K562 (cell line): ENCODE results near the gene KCNG3. TPM values are rescaled to one million over a fixed set of nuclear protein-coding genes. Genes with fewer than 3 reads are reported as not detected.

Experiments used
- ATAC-seq: fragments of 200-7000 bp; cut with Tn5 transposase; 3 replicates; pipeline ENCODE4 v1.9.1; 2020; ENCODE audit warnings: moderate library complexity
- BruUV-seq: library from RNA; stranded (reverse); fragments of 400-500 nt; replicated peaks from 2 replicates; lab custom pipeline; 2021; lab: Mats Ljungman, UMichigan
- CTCF ChIA-PET: fragments of 300-600 bp; formaldehyde crosslinking; extraction: SDS; loops from one replicate; lab custom pipeline; 2021; ENCODE audit warnings: low intra/inter-chr PET ratio; lab: Yijun Ruan, JAX
- POLR2A ChIA-PET: fragments of 300-600, 350-650 bp; sonication (Branson Sonifier 250); formaldehyde crosslinking; extraction: SDS; loops from one replicate; lab custom pipeline; 2021; ENCODE audit warnings: antibody characterized with exemption, inconsistent platforms; lab: Yijun Ruan, JAX
- DNase-seq, 4 experiments: peaks; one replicate each; pipeline versions ENCODE4 v3.0.0 to v3.0.0-alpha.2; 2011 to 2018; ENCODE audit warnings: low spot score in 3 of 4, mixed read lengths in 3 of 4; ENCODE audit errors: extremely low read depth in 1 of 4
- FAIRE-seq: peaks from 2 replicates; lab custom pipeline; 2011; peaks lifted over from hg19 to GRCh38; lab: Jason Lieb, UNC
- H2AFZ ChIP-seq: 2 replicates; pipeline ENCODE4 v1.6.0; 2011; ENCODE audit warnings: low read depth, low read length, control low read depth, inconsistent platforms
- H3K27ac ChIP-seq: fragments of 200-600 bp; 3 replicates; pipeline ENCODE4 v1.8.0; 2011; ENCODE audit warnings: low read depth, mild to moderate bottlenecking, control low read depth, inconsistent platforms, low read length, moderate library complexity, mixed read lengths; ENCODE audit errors: extremely low read depth
- H3K27me3 ChIP-seq, 2 experiments: fragments of 300-600 bp in 1 of 2; 2 replicates in 1 of 2; 3 replicates in 1 of 2; pipeline versions ENCODE4 v1.6.0 to v1.8.0; 2011; ENCODE audit warnings: inconsistent platforms in 2 of 2, low read length in 2 of 2, mild to moderate bottlenecking in 1 of 2, mixed read lengths in 1 of 2, moderate library complexity in 1 of 2; ENCODE audit not compliant: control insufficient read depth in 2 of 2, insufficient read depth in 2 of 2
- H3K36me3 ChIP-seq: fragments of 300-600 bp; 3 replicates; pipeline ENCODE4 v1.8.0; 2011; ENCODE audit warnings: mild to moderate bottlenecking, low read length, inconsistent platforms; ENCODE audit not compliant: control insufficient read depth, insufficient read depth
- H3K4me1 ChIP-seq, 2 experiments: fragments of 200-600 bp in 1 of 2; replicated peaks in 1 of 2; 2 replicates in 1 of 2; 3 replicates in 1 of 2; pipeline versions ENCODE4 v1.5.1 to v1.8.0; 2011; ENCODE audit warnings: inconsistent platforms in 2 of 2, low read length in 2 of 2, mild to moderate bottlenecking in 1 of 2, mixed read lengths in 1 of 2, moderate library complexity in 1 of 2; ENCODE audit not compliant: control insufficient read depth in 2 of 2, insufficient read depth in 2 of 2
- H3K4me2 ChIP-seq: 2 replicates; pipeline ENCODE4 v1.6.1; 2011; ENCODE audit warnings: low read length, control low read depth, inconsistent platforms, mixed read lengths; ENCODE audit not compliant: insufficient read depth
- H3K4me3 ChIP-seq: fragments of 200-600 bp; sonication (generic), shearing (Covaris generic); 2 replicates; pipeline ENCODE4 v1.5.1; 2016; ENCODE audit warnings: control low read depth, inconsistent platforms
- H3K79me2 ChIP-seq: fragments of 200-600 bp; 3 replicates; pipeline ENCODE4 v1.8.0; 2011; ENCODE audit warnings: low read length, inconsistent platforms; ENCODE audit not compliant: control insufficient read depth, insufficient read depth
- H3K9ac ChIP-seq, 2 experiments: 2 replicates each; pipeline versions ENCODE4 v1.6.0 to v1.6.1; 2011; ENCODE audit warnings: low read depth in 2 of 2, low read length in 2 of 2, control low read depth in 1 of 2, inconsistent platforms in 1 of 2, mild to moderate bottlenecking in 1 of 2, mixed read lengths in 1 of 2; ENCODE audit not compliant: insufficient read depth in 1 of 2
- H3K9me1 ChIP-seq: one replicate; pipeline ENCODE4 v1.6.0; 2011; ENCODE audit warnings: inconsistent platforms, mild to moderate bottlenecking, low read length, moderate library complexity; ENCODE audit not compliant: control insufficient read depth, insufficient read depth
- H3K9me3 ChIP-seq: replicated peaks from 2 replicates; pipeline ENCODE4 v1.5.1; 2011; ENCODE audit warnings: low read depth, low read length, inconsistent platforms; ENCODE audit not compliant: control insufficient read depth, insufficient read depth
- H4K20me1 ChIP-seq: replicated peaks from 2 replicates; pipeline ENCODE4 v1.6.1; 2011; ENCODE audit warnings: low read length, inconsistent platforms, mixed read lengths; ENCODE audit not compliant: control insufficient read depth, insufficient read depth
- FOXK2 ChIP-seq, 2 experiments: fragments of 450-650 bp; IDR thresholded peaks in 1 of 2; conservative IDR thresholded peaks in 1 of 2; 2 replicates each; pipeline ENCODE4 v1.6.1; 2016; ENCODE audit warnings: low read depth in 2 of 2, mild to moderate bottlenecking in 1 of 2
- GATA2 ChIP-seq: sonication (generic); formaldehyde crosslinking; IDR thresholded peaks from 2 replicates; pipeline ENCODE4 v1.4.0; 2020; ENCODE audit warnings: mild to moderate bottlenecking, missing genetic modification reagents
- MCM5 ChIP-seq: fragments of 450-650 bp; IDR thresholded peaks from 2 replicates; pipeline ENCODE4 v1.6.1; 2016; ENCODE audit warnings: low read depth
- SRSF7 ChIP-seq: fragments of 200-400 bp; formaldehyde crosslinking; optimal IDR thresholded peaks from 2 replicates; pipeline ENCODE3; 2017; ENCODE audit warnings: mild to moderate bottlenecking, low read depth, low read length
- ZBTB1 ChIP-seq: sonication (generic); formaldehyde crosslinking; IDR thresholded peaks from 2 replicates; pipeline ENCODE4 v1.8.1; 2023; ENCODE audit warnings: missing genetic modification reagents, low read depth, mild to moderate bottlenecking, borderline replicate concordance
- ZBTB40 ChIP-seq, 2 experiments: fragments of 450-650 bp in 1 of 2; sonication (generic) in 1 of 2; formaldehyde crosslinking in 1 of 2; IDR thresholded peaks; 2 replicates each; pipeline versions ENCODE4 v1.7.1 to v1.9.0; 2016 to 2022; ENCODE audit warnings: inconsistent platforms in 1 of 2, mild to moderate bottlenecking in 1 of 2, missing genetic modification reagents in 1 of 2
- ZNF41 ChIP-seq: fragments of 250-450 bp; sonication (Bioruptor Pico); conservative IDR thresholded peaks from 2 replicates; pipeline ENCODE4 v1.4.0; 2020; ENCODE audit warnings: mild to moderate bottlenecking
- ZNF518B ChIP-seq: fragments of 250-450 bp; sonication (Bioruptor Pico); IDR thresholded peaks from 2 replicates; pipeline ENCODE4 v1.5.0; 2021; ENCODE audit warnings: mild to moderate bottlenecking, moderate library complexity
- ZNF561 ChIP-seq: fragments of 450-650 bp; formaldehyde crosslinking; conservative IDR thresholded peaks from 2 replicates; pipeline ENCODE4 v1.4.0; 2020; ENCODE audit warnings: mild to moderate bottlenecking, moderate library complexity
- ZNF696 ChIP-seq: fragments of 250-450 bp; sonication (Bioruptor Pico); conservative IDR thresholded peaks from 2 replicates; pipeline ENCODE4 v1.4.0; 2020; ENCODE audit warnings: mild to moderate bottlenecking, moderate library complexity
- WGBS: fragments of 100-300 bp; shearing (Covaris generic); methylation state at CpG from one replicate; pipeline ENCODE4 v1.1.6; 2016; ENCODE audit warnings: low coverage, mixed read lengths; ENCODE audit not compliant: insufficient coverage; ENCODE audit errors: missing lambda C conversion rate; 5-methylcytosine and 5-hydroxymethylcytosine counted together
- in situ Hi-C: fragments of 300-500 bp; cut with MboI; formaldehyde crosslinking; loops from 4 replicates; pipeline ENCODE4 v1.15.0; 2018; ENCODE audit warnings: inconsistent platforms, mixed read lengths
- intact Hi-C: fragments of 100-400 bp; cut with micrococcal nuclease; formaldehyde crosslinking; loops from 2 replicates; pipeline ENCODE4 v1.14.2; 2022
- polyA plus RNA-seq, 8 experiments: library from polyadenylated mRNA; depleted of rRNA in 4 of 8; stranded (reverse) in 5 of 8; unstranded in 3 of 8; fragments of >200 nt; fragmentation: Nextera tagmentation in 2 of 8; fragmentation: Illumina TruSeq in 1 of 8; extraction: Ambion mirVana in 2 of 8; extraction: Trizol in 1 of 8; gene quantifications; 2 replicates each; pipeline versions ENCODE4 v1.2.1 to v1.2.3, GENCODE V29; 2011 to 2014; ENCODE audit warnings: inconsistent platforms in 1 of 8, missing spikeins in 1 of 8
- total RNA-seq, 7 experiments: library from RNA; depleted of rRNA in 6 of 7; stranded (reverse); fragments of >200 nt in 6 of 7; fragmentation: Illumina TruSeq in 2 of 7; extraction: Trizol in 2 of 7; gene quantifications; 2 replicates each; pipeline versions ENCODE4 v1.2.1 to v1.2.3, GENCODE V29; 2011 to 2021; ENCODE audit warnings: low replicate concordance in 1 of 7

The KCNG3 gene
- total and polyA plus RNA-seq, 9 of the 15 experiments (the other 6 are each of a cell fraction or from before 2014, with no cell fraction given), result not detected

- POLR2A ChIA-PET, result interaction anchor here (0.8 kb wide), 1 partner anchor 9 kb away, joined by 3 read pairs; no protein-coding TSS in a partner anchor
- WGBS, result 0% methylated on average over 1 of the region's 5 CpGs
- H3K4me1 ChIP-seq, result peaks cover 0 to under 1% of the 10 kb centered on the region in 2 experiments; a peak in 1 of 5 replicates
Measured at GRCh38 chr2:42488297-42488696, 5.5 kb downstream of the KCNG3 start.

More at GRCh38 chr2:42488297-42488696, 5.5 kb downstream of the KCNG3 start:
- no peak for DNase-seq
- Histone ChIP-seq H3K4me2 (no peak overlapping the region), H4K20me1 (0 out of 2 replicates have a peak, but pooled peaks cover 3% of the 10 kb centered on the region), H3K9me3 (no peaks in the 10 kb centered on the region), H2AFZ (no peak overlapping the region), H3K9me1 (no peaks in the 10 kb centered on the region), H3K4me3 (no peak overlapping the region), H3K27ac (no peak overlapping the region), H3K79me2 (no peaks in the 10 kb centered on the region), H3K9ac (no peak overlapping the region), H3K36me3 (no peaks in the 10 kb centered on the region), H3K27me3 (peaks cover 11 to 17% of the 10 kb centered on the region in 2 experiments; a peak in 4 of 5 replicates)
- TF ChIP-seq GATA2, result no peak
- no peak for TF ChIP-seq ZNF518B (CRISPR knock-in tag)
- no peak for TF ChIP-seq SRSF7
- no peak for TF ChIP-seq ZNF41 (CRISPR knock-in tag)
- TF ChIP-seq ZBTB1, result no peak
- TF ChIP-seq MCM5, result no peak
- TF ChIP-seq ZNF561 (CRISPR knock-in tag), result no peak
- TF ChIP-seq ZBTB40 (IDR thresholded peaks at IDR 0.05), result no peak
- TF ChIP-seq ZBTB40 (CRISPR knock-in tag; IDR thresholded peaks at IDR 0.05), result no peak
- no peak for TF ChIP-seq FOXK2 (conservative IDR thresholded peaks at IDR 0.05 in 1 of 2, IDR thresholded peaks at IDR 0.05 in 1 of 2; ENCODE audit: low read depth in 2 of 2)
- no peak for TF ChIP-seq ZNF696 (CRISPR knock-in tag)
- CTCF ChIA-PET, result no interaction called here
- ATAC-seq, result no peak
- in situ Hi-C loops, result no loop called here
- BruUV-seq, result no TSS peak
- intact Hi-C loops, result no loop called here
- FAIRE-seq, result no peak
